Measurements from ENCODE around the gene C1QTNF8.

- no peak for TF ChIP-seq CTCF (IDR thresholded peaks at IDR 0.05)
- no peak for TF ChIP-seq POLR2A (IDR thresholded peaks at IDR 0.05)
Measured at GRCh38 chr16:1103636-1103980, 7.6 kb upstream of the C1QTNF8 start.

Measured in Peyer's patch (tissue), 4 donors.